Trophoblast cell (in vitro differentiated cells and primary cell): Measurements from ENCODE around the gene TLDC2.

Source experiments
- DNase-seq, 2 donors: peaks; one replicate each; pipeline ENCODE4 v3.0.0-alpha.2; 2016
- H2AFZ ChIP-seq: 2 replicates; pipeline ENCODE4 v1.6.1; 2013; ENCODE audit warnings: low read length, moderate library complexity, mild to moderate bottlenecking; ENCODE audit not compliant: insufficient read depth, poor library complexity
- H2AK5ac ChIP-seq: 2 replicates; pipeline ENCODE4 v1.6.1; 2013; ENCODE audit warnings: mild to moderate bottlenecking, low read length
- H2BK120ac ChIP-seq: 2 replicates; pipeline ENCODE4 v1.6.1; 2013; ENCODE audit warnings: low read length, mild to moderate bottlenecking, moderate library complexity; ENCODE audit not compliant: insufficient read depth, poor library complexity
- H2BK12ac ChIP-seq: 2 replicates; pipeline ENCODE4 v1.6.1; 2013; ENCODE audit warnings: mild to moderate bottlenecking, low read length, moderate library complexity
- H2BK5ac ChIP-seq: 2 replicates; pipeline ENCODE4 v1.6.1; 2013; ENCODE audit warnings: low read length, low read depth, moderate library complexity, mild to moderate bottlenecking; ENCODE audit not compliant: poor library complexity
- H3K14ac ChIP-seq: 2 replicates; pipeline ENCODE4 v1.6.1; 2013; ENCODE audit warnings: mild to moderate bottlenecking, low read length
- H3K18ac ChIP-seq: 2 replicates; pipeline ENCODE4 v1.6.1; 2013; ENCODE audit warnings: mild to moderate bottlenecking, low read length
- H3K23ac ChIP-seq: 2 replicates; pipeline ENCODE4 v1.6.1; 2013; ENCODE audit warnings: low read length
- H3K27ac ChIP-seq: 2 replicates; pipeline ENCODE4 v1.5.1; 2013; ENCODE audit warnings: low read depth, mild to moderate bottlenecking, inconsistent platforms, low read length, moderate library complexity
- H3K27me3 ChIP-seq: 2 replicates; pipeline ENCODE4 v1.6.1; 2013; ENCODE audit warnings: inconsistent platforms, mild to moderate bottlenecking, low read length, moderate library complexity; ENCODE audit not compliant: insufficient read depth
- H3K36me3 ChIP-seq, 2 experiments: 1 replicate in 1 of 2; 2 replicates in 1 of 2; pipeline ENCODE4 v1.6.1; 2013; ENCODE audit warnings: low read length in 2 of 2, mild to moderate bottlenecking in 2 of 2, moderate library complexity in 1 of 2; ENCODE audit not compliant: insufficient read depth in 2 of 2, control insufficient read depth in 1 of 2
- H3K4ac ChIP-seq: 2 replicates; pipeline ENCODE4 v1.6.1; 2013; ENCODE audit warnings: low read depth, mild to moderate bottlenecking, low read length, moderate library complexity
- H3K4me1 ChIP-seq, 2 experiments: 1 replicate in 1 of 2; 2 replicates in 1 of 2; pipeline ENCODE4 v1.6.1; 2013; ENCODE audit warnings: low read length in 2 of 2, mild to moderate bottlenecking in 2 of 2, moderate library complexity in 1 of 2; ENCODE audit not compliant: insufficient read depth in 2 of 2, control insufficient read depth in 1 of 2
- H3K4me2 ChIP-seq: 2 replicates; pipeline ENCODE4 v1.6.1; 2013; ENCODE audit warnings: inconsistent platforms, mild to moderate bottlenecking, low read length, moderate library complexity
- H3K4me3 ChIP-seq: 2 replicates; pipeline ENCODE4 v1.5.1; 2013; ENCODE audit warnings: mild to moderate bottlenecking, low read depth, low read length, inconsistent platforms
- H3K79me1 ChIP-seq: one replicate; pipeline ENCODE4 v1.6.1; 2013; ENCODE audit warnings: low read length
- H3K79me2 ChIP-seq: 2 replicates; pipeline ENCODE4 v1.6.1; 2013; ENCODE audit warnings: low read length, mild to moderate bottlenecking; ENCODE audit not compliant: control insufficient read depth, insufficient read depth, poor library complexity
- H3K9ac ChIP-seq: 2 replicates; pipeline ENCODE4 v1.6.1; 2013; ENCODE audit warnings: mild to moderate bottlenecking, low read length
- H3K9me3 ChIP-seq: 2 replicates; pipeline ENCODE4 v1.6.1; 2013; ENCODE audit warnings: low read depth, mild to moderate bottlenecking, control low read depth, inconsistent platforms, low read length; ENCODE audit not compliant: insufficient read depth
- H4K12ac ChIP-seq: 2 replicates; pipeline ENCODE4 v1.6.1; 2013; ENCODE audit warnings: low read depth, mild to moderate bottlenecking, low read length, moderate library complexity
- H4K8ac ChIP-seq: 2 replicates; pipeline ENCODE4 v1.6.1; 2013; ENCODE audit warnings: low read depth, mild to moderate bottlenecking, low read length, moderate library complexity
- H4K91ac ChIP-seq: one replicate; pipeline ENCODE4 v1.6.1; 2013; ENCODE audit warnings: low read depth, mild to moderate bottlenecking, low read length, moderate library complexity
- WGBS: extraction: QIAGEN DNeasy Blood & Tissue Kit; methylation state at CpG from one replicate; pipeline ENCODE4 v1.1.7; 2013; ENCODE audit warnings: missing lambda C conversion rate; ENCODE audit not compliant: insufficient read length, insufficient coverage; ENCODE audit errors: extremely low coverage; 5-methylcytosine and 5-hydroxymethylcytosine counted together

The TLDC2 gene

GRCh38 chr20:36865076-36865860, 10.7 kb upstream of the TLDC2 start:
- Histone ChIP-seq H3K79me1 (peaks cover 12% of the 10 kb centered on the region), H3K9me3 (no peaks in the 10 kb centered on the region), H3K9ac (no peak overlapping the region), H4K8ac (no peak overlapping the region), H3K14ac (no peak overlapping the region), H4K91ac (no peak overlapping the region), H3K18ac (no peak overlapping the region), H2BK5ac (no peak overlapping the region), H3K27ac (no peak overlapping the region), H3K36me3 (peaks cover 0 to 2% of the 10 kb centered on the region in 2 experiments), H2AK5ac (no peak overlapping the region), H2BK120ac (no peak overlapping the region), H3K4me1 (peaks cover 0 to 8% of the 10 kb centered on the region in 2 experiments), H2BK12ac (no peak overlapping the region), H4K12ac (no peak overlapping the region), H3K23ac (no peak overlapping the region), H3K4ac (no peak overlapping the region), H3K4me2 (no peak overlapping the region), H3K79me2 (peaks cover 8% of the 10 kb centered on the region), H3K4me3 (no peak overlapping the region), H3K27me3 (peaks cover 4% of the 10 kb centered on the region), H2AFZ (no peak overlapping the region)
- no peak for DNase-seq
- WGBS = no CpG with 5 or more reads among the region's 9 CpGs

DNA sequence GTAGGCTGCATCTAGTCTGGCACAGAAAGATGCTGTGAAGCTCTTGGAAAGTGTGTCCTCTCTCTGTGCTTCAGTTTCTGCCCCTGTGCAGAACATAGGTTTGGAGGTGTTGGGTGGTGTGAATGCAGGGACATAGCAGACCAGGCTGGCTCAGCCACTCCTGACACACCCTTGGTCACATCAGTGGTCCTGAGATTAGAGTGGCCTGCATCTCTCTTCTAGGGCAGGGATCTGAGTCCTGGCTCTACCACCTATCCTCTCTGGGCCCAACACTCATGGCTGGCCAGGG, 10.1 kb upstream of the TLDC2 start:
- Histone ChIP-seq H3K27me3 (peaks cover 4% of the 10 kb centered on the region), H4K12ac (no peak overlapping the region), H3K9ac (no peak overlapping the region), H3K14ac (no peak overlapping the region), H3K36me3 (peaks cover 0 to 2% of the 10 kb centered on the region in 2 experiments), H3K4ac (no peak overlapping the region), H4K91ac (no peak overlapping the region), H3K4me1 (peaks cover 0 to 8% of the 10 kb centered on the region in 2 experiments), H2AK5ac (no peak overlapping the region), H3K79me2 (peaks cover 8% of the 10 kb centered on the region), H4K8ac (no peak overlapping the region), H3K4me3 (no peak overlapping the region), H2BK120ac (no peak overlapping the region), H3K27ac (no peak overlapping the region), H2BK12ac (no peak overlapping the region), H3K18ac (no peak overlapping the region), H3K23ac (no peak overlapping the region), H2BK5ac (no peak overlapping the region), H3K4me2 (no peak overlapping the region), H3K79me1 (peaks cover 12% of the 10 kb centered on the region), H3K9me3 (no peaks in the 10 kb centered on the region), H2AFZ (no peak overlapping the region)
- DNase-seq = no peak

GRCh38 chr20:36866164-36866563, 9.8 kb upstream of the TLDC2 start:
- Histone ChIP-seq H2BK5ac (no peak overlapping the region), H4K91ac (no peak overlapping the region), H3K9ac (no peak overlapping the region), H3K79me2 (peaks cover 8% of the 10 kb centered on the region), H2AK5ac (no peak overlapping the region), H3K36me3 (peaks cover 0 to under 1% of the 10 kb centered on the region in 2 experiments), H4K8ac (no peak overlapping the region), H3K4me3 (no peak overlapping the region), H3K18ac (no peak overlapping the region), H3K4ac (no peak overlapping the region), H4K12ac (no peak overlapping the region), H3K27ac (no peak overlapping the region), H2BK120ac (no peak overlapping the region), H3K27me3 (peaks cover 4% of the 10 kb centered on the region), H3K79me1 (peaks cover 12% of the 10 kb centered on the region), H3K4me2 (no peak overlapping the region), H3K9me3 (no peaks in the 10 kb centered on the region), H2BK12ac (no peak overlapping the region), H3K23ac (no peak overlapping the region), H3K14ac (no peak overlapping the region), H2AFZ (no peak overlapping the region), H3K4me1 (peaks cover 0 to 8% of the 10 kb centered on the region in 2 experiments)
- no peak for DNase-seq
- WGBS = no CpG with 5 or more reads among the region's 7 CpGs

DNA sequence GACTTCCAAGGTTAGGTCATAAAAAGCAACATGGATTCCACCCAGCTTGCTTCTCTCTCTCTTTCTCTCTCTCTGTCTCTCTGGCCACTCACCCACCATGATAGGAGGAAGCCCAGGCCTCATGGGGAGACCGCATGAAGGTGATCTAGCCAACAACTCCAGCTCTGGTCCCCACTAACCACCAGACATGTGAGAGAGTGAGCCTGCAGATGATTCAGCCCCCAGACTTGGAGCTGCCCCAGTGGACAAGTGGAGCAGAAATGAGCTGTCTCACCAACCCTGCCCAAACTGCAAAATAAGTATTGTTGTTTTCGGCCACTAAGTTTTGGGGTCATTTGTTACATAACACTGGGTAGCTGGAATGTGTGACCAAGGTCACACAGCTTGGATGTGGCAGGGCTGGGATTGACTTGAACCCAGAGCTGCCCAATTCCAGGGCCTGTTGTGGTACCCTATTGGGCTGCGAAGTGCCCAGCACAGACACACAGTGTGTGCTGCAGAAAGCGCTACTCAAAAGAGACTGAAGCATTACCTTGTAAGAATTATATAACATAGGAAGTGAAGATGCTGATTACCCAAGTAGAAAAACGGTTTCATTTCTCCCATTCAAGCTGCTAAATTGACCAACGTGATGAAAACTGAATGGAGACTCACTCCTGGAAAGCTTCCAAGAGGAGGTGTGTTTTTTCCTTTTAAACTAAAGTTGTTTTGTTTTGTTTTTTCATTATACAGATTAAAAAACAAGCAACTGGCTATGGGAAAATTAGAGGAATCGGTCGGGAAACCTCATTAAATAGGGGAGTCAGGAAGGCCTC, 9.1 kb upstream of the TLDC2 start:
- Histone ChIP-seq H3K27ac (no peak overlapping the region), H3K27me3 (peaks cover 4% of the 10 kb centered on the region), H2BK5ac (no peak overlapping the region), H3K79me2 (peaks cover 8% of the 10 kb centered on the region), H3K4me2 (no peak overlapping the region), H3K14ac (no peak overlapping the region), H3K18ac (no peak overlapping the region), H3K9me3 (no peaks in the 10 kb centered on the region), H4K91ac (no peak overlapping the region), H2BK120ac (no peak overlapping the region), H2BK12ac (no peak overlapping the region), H3K9ac (no peak overlapping the region), H3K4me1 (peaks cover 0 to 3% of the 10 kb centered on the region in 2 experiments), H3K36me3 (no peaks in the 10 kb centered on the region), H4K8ac (no peak overlapping the region), H2AK5ac (no peak overlapping the region), H3K23ac (no peak overlapping the region), H4K12ac (no peak overlapping the region), H2AFZ (no peak overlapping the region), H3K4me3 (no peak overlapping the region), H3K79me1 (peaks cover 12% of the 10 kb centered on the region), H3K4ac (no peak overlapping the region)
- DNase-seq = no peak
- no CpG with 5 or more reads among the region's 8 CpGs for WGBS
